A549 (cell line): ENCODE measurements around the gene PVALEF.

ENCODE experiments used
- CTCF ChIP-seq: fragments of >200 bp; sonication (Bioruptor Twin); formaldehyde crosslinking; IDR thresholded peaks from 3 replicates; pipeline ENCODE4 v1.5.1; 2016
- HEYL ChIP-seq: fragments of 250-450 bp; sonication (Bioruptor Pico); IDR thresholded peaks from 2 replicates; pipeline ENCODE4 v1.8.0; 2021; ENCODE audit warnings: mild to moderate bottlenecking, moderate library complexity
- HMGXB4 ChIP-seq: fragments of 250-450 bp; sonication (Bioruptor Pico); IDR thresholded peaks from 2 replicates; pipeline ENCODE4 v1.5.0; 2021; ENCODE audit warnings: mild to moderate bottlenecking, moderate library complexity, borderline replicate concordance
- JUN ChIP-seq, 2 experiments: fragments of >200 bp; sonication (Bioruptor Twin); formaldehyde crosslinking; IDR thresholded peaks; 2 replicates in 1 of 2; 3 replicates in 1 of 2; pipeline ENCODE4 v1.6.1; 2016 to 2017
- POLR2A ChIP-seq: IDR thresholded peaks from 2 replicates; pipeline ENCODE4 v1.6.1; 2012; ENCODE audit warnings: mild to moderate bottlenecking, low read length
- POLR2AphosphoS2 ChIP-seq: conservative IDR thresholded peaks from 2 replicates; pipeline ENCODE4 v1.6.1; 2012; ENCODE audit warnings: low read length, improper control_type of control experiment, inconsistent platforms
- RCOR1 ChIP-seq: fragments of 150-350 bp; IDR thresholded peaks from 2 replicates; pipeline ENCODE4 v1.6.1; 2014; ENCODE audit warnings: antibody characterized with exemption, low read length, low read depth
- USF2 ChIP-seq: fragments of 450-650 bp; IDR thresholded peaks from 2 replicates; pipeline ENCODE4 v1.6.1; 2014; ENCODE audit warnings: antibody characterized with exemption

GRCh38 chr17:81148986-81149533, 16.2 kb upstream of the PVALEF start:
- TF ChIP-seq CTCF, result no peak
- TF ChIP-seq HMGXB4 (CRISPR knock-in tag), result no peak
- no peak for TF ChIP-seq POLR2A
- TF ChIP-seq POLR2AphosphoS2, result no peak
- no peak for TF ChIP-seq RCOR1
- TF ChIP-seq JUN (IDR thresholded peaks at IDR 0.05), result no peak
- no peak for TF ChIP-seq USF2
- no peak for TF ChIP-seq HEYL
